GM10266 (cell line): Measurements from ENCODE around the gene FEZ2.

Experiments
- DNase-seq: peaks from one replicate; pipeline ENCODE4 v3.0.0; 2012; ENCODE audit errors: extremely low spot score
- CTCF ChIP-seq: IDR thresholded peaks from 2 replicates; pipeline ENCODE4 v1.5.1; 2012; ENCODE audit warnings: mild to moderate bottlenecking, low read depth; ENCODE audit not compliant: control insufficient read depth, insufficient read depth; ENCODE audit errors: missing control alignments

Gene FEZ2

DNA sequence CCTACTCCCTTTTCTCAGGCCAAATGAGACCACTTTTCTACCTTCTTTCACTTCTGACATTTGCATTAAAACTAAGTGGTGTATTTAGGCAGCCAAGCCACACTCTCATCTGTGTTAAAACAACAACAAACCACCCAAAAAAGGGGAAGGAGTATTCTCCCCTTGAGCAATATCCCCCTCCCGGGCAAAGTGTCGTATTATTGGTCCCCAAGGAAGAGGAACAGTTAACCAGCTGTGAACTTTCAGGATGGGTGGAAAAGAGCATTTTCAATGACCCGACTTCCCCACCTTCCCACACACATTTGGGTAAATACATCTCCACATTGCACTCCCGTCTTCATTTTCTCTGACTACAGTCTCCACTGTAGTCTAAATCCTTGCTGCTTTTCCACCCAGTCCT lies 44.3 kb downstream of the FEZ2 start:
- DNase-seq, result no peak
- no peak for TF ChIP-seq CTCF

DNA sequence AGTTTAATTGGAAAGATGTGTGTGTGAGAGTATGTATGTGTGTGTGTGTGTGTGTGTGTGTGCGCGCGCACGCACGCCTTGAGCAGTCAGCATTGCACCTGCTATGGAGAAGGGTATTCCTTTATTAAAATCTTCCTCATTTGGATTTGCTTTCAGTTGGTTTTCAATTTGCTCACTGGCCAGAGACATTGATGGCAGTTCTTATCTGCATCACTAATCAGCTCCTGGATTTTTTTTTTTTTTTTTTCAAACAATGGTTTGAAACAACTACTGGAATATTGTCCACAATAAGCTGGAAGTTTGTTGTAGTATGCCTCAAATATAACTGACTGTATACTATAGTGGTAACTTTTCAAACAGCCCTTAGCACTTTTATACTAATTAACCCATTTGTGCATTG lies 48.0 kb downstream of the FEZ2 start:
- TF ChIP-seq CTCF, result no peak
- DNase-seq, result no peak

- no peak for DNase-seq
- no peak for TF ChIP-seq CTCF
Measured at GRCh38 chr2:36549165-36549574, 48.8 kb downstream of the FEZ2 start.

DNA sequence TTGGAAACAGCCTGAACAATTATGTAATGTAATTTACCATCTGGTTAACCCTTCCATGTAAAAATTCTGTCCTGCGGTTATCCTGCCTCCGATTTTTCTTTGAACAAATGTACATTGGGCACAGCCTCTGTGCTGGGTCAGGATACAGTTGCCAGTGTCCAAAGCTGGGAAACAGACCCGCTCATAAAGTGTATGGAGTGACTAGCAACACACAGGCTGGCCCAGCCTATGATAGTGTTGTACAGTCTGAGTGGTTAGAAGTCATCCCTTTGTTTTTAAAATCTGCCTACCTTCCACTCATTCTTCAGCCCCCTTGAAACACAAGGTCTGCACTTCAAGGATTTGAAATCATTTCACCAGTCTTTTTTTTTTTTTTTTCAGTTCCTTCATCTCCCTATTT lies 50.1 kb downstream of the FEZ2 start:
- DNase-seq, result no peak
- no peak for TF ChIP-seq CTCF

GRCh38 chr2:36545871-36546416 lies 52.0 kb downstream of the FEZ2 start:
- no peak for DNase-seq
- TF ChIP-seq CTCF, result no peak

GRCh38 chr2:36544638-36545338 lies 53.2 kb downstream of the FEZ2 start:
- no peak for TF ChIP-seq CTCF
- DNase-seq, result no peak

GRCh38 chr2:36541891-36542595 lies 55.9 kb downstream of the FEZ2 start:
- DNase-seq, result no peak
- no peak for TF ChIP-seq CTCF
